Measurements from ENCODE around the gene TMPRSS7. TPM values are rescaled to one million over a fixed set of nuclear protein-coding genes. Genes with fewer than 3 reads are reported as not detected.

Gene TMPRSS7, protein sequence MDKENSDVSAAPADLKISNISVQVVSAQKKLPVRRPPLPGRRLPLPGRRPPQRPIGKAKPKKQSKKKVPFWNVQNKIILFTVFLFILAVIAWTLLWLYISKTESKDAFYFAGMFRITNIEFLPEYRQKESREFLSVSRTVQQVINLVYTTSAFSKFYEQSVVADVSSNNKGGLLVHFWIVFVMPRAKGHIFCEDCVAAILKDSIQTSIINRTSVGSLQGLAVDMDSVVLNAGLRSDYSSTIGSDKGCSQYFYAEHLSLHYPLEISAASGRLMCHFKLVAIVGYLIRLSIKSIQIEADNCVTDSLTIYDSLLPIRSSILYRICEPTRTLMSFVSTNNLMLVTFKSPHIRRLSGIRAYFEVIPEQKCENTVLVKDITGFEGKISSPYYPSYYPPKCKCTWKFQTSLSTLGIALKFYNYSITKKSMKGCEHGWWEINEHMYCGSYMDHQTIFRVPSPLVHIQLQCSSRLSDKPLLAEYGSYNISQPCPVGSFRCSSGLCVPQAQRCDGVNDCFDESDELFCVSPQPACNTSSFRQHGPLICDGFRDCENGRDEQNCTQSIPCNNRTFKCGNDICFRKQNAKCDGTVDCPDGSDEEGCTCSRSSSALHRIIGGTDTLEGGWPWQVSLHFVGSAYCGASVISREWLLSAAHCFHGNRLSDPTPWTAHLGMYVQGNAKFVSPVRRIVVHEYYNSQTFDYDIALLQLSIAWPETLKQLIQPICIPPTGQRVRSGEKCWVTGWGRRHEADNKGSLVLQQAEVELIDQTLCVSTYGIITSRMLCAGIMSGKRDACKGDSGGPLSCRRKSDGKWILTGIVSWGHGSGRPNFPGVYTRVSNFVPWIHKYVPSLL
- not detected for total RNA-seq
- long read RNA-seq = 0 reads

DNA sequence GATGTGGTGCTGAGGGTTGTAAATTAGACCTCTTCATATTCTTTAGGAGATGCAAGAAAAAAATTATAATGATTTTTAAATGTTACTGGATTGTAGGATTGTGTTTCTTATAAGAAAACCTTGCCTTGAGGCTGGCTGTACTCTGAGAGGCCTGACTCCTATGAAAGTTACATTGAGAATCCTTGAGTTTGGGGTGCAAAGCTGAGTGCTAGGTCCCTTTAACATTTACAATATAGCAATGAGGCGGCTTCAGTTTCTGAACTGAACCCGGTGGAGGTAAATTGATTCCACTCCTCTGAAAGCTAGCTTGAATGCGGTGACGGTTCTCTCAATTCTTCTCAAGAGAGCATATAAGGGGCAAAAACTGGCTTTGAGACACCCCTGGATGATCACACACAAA, at the start of gene TMPRSS7:
Gene TMPRSS7, plus strand, starts transcription at position 301 of the 400 bp plus-strand sequence. CDS start 110 bp downstream, outside the sequence.
- no peak for DNase-seq (ENCODE audit: low spot score)
- intact Hi-C loops (cut with DNase I) = no loop called here

DNA sequence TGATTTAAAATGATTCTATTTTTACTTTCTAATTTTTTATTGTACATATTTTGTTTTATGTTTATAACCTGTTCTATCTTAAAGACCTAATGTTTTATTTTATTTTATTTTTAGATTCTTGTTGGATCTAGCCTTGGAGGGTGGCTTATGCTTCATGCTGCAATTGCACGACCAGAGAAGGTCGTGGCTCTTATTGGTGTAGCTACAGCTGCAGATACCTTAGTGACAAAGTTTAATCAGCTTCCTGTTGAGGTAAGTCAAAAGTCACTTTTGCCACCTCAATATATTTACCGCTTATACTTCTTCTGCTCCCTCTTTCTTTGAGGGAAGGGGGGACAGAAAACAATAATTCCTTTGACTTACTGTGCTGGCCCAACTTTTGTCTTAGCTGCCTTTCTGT, 47.7 kb upstream of the TMPRSS7 start:
- intact Hi-C loops (cut with DNase I) = no loop called here
- no peak for DNase-seq (ENCODE audit: low spot score)

DNA sequence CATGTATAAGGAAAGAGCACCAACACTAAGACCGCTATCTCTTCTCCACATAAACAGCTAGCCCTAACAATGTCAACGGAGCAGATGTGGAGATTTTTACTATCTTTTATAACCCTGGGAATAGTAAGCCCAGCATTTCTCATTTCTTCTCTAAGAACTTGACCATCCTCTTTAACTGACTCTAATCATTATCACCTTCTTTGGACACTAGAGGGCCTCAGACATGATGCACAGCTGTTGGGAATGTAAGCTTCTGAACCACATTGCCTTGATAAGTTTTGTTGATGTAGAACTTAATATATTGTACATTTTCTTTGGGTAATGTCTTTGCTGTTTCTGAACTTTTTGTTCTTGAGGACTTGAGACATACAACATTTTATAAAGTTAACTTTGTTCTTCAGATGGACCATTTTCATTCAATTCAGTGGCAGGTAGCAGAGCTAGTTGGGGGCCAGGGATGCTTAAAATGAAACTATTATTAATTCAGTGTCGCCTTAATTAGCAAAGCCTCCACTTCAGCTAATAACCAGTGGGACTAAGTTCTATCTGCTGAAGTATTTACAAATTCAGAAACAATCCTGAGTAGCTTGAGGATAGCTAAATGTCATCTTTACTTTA, 45.4 kb upstream of the TMPRSS7 start:
- no peak for DNase-seq (ENCODE audit: low spot score)
- intact Hi-C loops (cut with DNase I) = loop anchor here (2.0 kb wide), 2 partner anchors 24 to 56 kb away; no protein-coding TSS in a partner anchor

DNA sequence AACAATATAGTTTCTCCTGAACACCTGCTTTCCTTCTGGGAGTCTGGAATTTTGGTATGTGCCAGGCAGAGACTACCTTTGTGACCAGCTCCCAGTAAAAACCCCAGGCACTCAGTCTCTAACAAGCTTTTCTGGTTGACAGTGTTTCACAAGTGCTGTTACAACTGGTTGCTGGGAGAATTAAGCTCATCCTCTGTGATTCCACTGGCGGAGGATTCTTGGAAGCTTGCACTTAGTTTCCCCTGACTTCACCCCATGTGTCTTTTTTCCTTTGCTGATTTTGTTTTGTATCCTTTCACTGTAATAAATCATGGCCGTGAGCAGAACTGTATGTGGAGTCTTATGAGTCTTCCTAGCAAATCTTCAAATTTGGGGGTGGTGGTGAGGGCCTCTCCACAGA, 41.5 kb upstream of the TMPRSS7 start:
- no peak for DNase-seq (ENCODE audit: low spot score)
- intact Hi-C loops (cut with DNase I) = no loop called here

DNA sequence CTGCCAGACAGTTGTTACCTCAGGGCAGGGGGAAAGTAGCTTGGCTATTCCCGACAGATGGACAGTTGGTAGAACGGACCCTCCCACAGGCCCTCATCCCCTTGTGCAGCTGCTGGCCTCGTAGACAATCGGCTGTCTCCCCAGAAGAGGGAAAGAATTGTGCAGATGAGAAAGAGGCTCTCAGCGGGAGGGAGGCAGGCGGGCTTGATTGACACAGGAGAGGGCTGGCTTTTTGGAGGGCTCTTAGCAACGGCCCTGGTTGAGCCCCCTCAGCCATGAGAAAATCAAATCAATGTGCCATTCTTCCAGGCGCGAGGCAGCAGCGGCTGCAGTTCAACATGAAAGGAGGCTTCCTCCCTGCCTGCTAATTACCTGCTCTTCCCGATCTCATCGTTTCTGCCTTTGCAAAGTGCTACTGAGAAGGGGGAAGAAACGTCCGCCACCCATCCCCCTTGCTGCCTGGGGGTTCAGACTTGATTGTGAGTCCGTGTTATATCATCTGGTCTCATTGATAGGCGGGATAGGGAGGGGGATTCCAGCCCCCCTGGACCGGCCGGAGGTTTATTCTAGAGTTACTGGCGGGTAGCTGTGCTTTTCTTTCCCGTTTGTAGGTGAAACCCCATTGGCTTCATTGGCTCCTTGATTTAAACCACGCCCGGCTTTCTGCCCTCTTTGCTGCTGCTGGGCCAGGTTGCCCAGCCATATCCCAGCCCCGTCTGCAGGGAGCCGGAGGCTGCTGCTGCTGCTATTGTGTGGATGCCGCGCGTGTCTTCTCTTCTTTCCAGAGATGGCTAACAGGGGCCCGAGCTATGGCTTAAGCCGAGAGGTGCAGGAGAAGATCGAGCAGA, 35.7 kb upstream of the TMPRSS7 start, which contains the start of gene TAGLN3:
Gene TAGLN3, plus strand, starts transcription at position 287 of the 848 bp plus-strand sequence. Its CDS starts 501 bp downstream, at position 788.
- no peak for DNase-seq (ENCODE audit: low spot score)
- intact Hi-C loops (cut with DNase I) = no loop called here

DNA sequence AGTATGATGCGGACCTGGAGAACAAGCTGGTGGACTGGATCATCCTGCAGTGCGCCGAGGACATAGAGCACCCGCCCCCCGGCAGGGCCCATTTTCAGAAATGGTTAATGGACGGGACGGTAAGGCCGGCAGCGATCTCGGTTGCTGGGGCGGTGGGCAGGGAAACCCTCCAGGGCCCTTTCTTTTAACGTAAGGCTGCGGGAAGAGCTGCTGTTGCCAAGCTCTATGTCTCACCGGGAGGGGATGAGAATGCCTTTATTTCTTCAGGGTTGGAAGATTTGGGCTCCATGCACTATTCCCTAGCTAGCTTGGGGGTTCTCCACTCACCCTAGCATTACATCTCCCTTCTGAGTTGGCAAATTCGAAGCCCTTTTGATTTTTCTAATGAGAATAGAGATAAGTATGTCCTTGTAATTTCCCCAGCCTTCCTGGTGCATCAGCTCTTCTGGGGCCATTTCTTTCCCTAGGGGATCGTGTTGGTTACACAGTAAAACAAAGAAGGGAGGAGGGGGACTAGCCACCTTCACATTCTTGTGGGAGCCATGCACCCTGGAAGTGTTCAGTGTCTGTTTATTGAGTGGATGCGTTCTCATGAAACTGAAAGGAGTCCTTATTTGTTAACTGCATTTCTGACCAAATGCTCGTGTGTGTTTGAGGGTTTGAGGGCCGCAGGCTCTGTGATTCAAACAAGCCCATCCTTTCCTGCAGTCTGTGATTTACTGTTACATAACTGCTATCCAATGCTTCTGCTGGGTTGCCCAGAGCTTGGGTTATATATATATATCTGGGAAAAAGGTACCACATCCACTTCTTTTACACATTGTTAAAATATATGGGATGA, 34.8 kb upstream of the TMPRSS7 start:
- no peak for DNase-seq (ENCODE audit: low spot score)
- intact Hi-C loops (cut with DNase I) = no loop called here

DNA sequence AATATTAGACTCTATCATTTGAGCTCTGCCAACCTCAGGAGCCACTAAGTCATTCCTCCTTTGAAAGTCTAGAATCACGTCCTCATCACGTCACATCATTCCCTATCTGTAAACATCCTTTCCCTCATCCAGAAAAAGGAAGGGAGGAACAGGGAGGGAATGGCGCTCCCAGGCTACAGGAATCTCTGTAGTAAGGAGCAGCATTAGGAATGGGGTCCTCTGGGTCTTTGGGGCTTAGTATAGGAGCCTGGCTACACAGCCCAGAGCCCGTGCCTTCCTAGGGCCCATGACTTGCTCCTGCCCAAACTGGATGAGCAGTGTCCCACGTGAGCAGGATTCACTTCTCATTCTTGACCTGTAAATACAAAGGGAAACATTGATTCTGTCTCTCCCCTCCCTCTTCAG, 34.2 kb upstream of the TMPRSS7 start:
- DNase-seq (ENCODE audit: low spot score) = no peak
- intact Hi-C loops (cut with DNase I) = no loop called here

DNA sequence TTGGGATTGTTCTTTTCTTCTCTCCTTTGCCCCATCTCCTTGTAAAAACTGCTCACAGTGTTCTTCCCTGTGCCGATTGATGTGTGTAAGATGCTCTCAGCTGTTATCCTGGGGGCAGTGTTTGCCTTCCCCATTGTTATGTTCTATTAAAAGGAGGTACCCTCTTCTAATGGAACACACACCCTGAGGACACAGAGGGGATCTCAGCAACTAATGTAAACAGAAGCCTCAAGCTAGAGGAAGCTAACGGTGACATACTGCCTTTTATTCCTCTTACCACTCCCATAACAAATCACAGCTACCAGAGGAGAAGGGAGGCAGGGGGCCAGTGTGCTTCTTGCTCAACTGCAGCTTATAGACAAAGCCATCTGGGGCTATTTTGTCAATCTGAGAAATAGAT, 33.6 kb upstream of the TMPRSS7 start:
- intact Hi-C loops (cut with DNase I) = no loop called here
- no peak for DNase-seq (ENCODE audit: low spot score)

DNA sequence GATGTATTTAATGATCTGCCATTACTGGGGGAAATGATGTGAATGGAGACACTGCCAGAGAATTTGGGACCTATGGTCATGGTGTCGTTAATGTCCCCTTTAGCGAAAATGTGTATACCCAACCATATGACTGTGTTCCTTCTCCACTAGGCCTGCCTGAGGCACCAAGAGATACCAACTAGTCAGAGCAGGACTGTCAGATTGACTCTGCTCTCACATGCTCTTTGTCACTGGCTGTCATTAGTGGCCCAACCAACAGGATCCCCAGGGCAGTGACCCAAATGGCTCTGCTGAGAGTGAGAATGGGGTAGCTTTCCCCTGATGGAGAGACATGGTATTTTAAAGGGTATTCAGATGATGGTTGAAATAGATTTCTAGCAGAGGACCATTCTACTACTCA, 33.0 kb upstream of the TMPRSS7 start:
- no peak for DNase-seq (ENCODE audit: low spot score)
- intact Hi-C loops (cut with DNase I) = no loop called here

DNA sequence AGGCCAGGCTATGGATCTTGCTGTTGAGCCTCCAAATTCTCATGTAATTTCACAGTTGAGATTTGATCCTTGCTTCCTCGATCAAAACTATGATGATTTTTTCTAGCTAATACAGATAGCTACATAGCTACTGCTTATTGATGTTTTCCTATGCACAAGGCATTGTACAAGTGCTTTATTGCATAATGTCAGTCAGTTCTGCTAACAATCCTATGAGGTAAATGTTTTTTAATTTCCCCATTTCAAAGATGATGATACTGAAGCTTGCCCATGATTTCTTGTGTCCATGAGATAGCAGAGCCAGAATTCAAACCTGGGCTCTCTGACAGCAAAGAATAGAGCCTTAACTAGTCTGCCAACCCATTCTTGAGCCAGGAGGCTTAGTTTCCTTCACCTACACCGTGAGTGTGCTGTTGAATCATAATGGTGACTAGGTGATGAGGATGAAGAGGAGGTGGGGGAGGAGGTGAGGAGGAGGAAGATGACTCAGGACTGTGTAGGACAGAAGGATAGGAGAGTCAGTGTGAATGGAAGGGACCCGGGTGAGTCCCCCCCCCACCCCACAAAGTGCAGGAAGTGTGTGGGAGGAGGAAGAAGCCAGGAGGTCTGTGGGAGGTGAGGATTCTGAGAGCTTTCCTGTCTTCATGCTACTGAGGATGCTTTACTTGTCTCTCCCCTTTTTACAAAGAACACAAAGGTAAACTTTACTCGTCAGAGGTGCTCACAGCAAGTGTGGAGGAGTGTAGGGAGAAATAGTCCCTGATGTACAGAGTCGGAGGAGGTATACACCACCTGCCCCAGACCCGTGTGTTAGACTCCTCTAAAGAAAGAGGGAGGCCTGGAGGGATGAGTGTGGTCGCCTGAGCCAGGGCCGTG, 32.2 kb upstream of the TMPRSS7 start:
- DNase-seq (ENCODE audit: low spot score) = no peak
- intact Hi-C loops (cut with DNase I) = no loop called here

DNA sequence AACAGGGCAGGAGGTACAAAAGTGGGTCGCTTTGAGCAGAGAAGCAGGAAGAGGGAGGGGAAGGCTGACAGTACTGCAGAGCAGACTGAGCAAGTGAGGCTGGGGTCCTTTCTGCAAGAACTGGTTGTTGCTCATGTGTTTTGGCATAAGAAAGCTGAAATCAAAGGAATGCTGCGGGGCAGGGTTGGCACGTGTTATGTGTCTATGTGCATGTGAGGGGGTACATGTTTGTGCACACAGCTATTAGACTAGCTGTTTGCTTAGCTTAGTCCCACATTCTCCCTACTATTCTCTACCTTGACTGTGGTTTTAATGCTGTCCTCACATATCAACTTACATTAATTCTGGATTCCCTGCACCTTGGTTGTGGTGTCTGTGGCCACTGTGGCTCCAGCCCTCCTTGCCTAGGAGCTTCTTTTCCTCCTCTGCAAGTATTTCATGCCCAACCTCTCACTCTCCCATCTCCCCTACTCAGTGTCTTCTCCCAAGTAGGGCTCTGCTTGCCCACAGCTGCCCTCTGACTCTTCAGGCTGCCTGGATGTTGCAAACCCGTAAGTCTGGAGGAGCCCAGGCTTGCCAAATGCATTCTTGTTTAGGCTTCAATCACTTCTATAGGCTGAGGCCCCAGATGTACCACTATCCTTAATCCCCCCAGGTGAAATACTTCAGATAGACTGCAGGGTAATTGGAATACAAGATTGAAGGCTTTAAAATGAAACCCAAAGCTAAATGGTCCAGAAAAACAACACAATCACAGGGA, 31.0 kb upstream of the TMPRSS7 start:
- intact Hi-C loops (cut with DNase I) = no loop called here
- no peak for DNase-seq (ENCODE audit: low spot score)

DNA sequence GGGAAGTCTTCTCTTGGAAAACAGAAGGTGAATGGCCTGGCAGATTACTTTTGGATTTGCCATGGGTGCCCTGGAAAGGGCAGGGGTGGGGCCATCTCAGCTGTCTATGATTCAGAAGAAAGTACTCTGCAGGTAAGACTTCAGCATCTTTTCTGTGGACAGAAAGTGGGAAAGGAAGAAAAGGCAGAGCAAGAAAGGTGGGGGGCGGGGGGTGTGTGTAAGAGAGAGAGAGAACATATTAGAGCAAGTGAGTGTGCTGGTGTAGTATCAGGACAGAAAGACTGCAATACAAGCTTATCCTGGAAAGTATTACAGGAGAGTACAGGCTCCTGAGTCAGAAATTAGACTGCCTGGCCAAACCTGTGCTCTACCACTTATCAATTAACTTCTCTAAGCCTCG, 30.3 kb upstream of the TMPRSS7 start:
- intact Hi-C loops (cut with DNase I) = no loop called here
- no peak for DNase-seq (ENCODE audit: low spot score)

DNA sequence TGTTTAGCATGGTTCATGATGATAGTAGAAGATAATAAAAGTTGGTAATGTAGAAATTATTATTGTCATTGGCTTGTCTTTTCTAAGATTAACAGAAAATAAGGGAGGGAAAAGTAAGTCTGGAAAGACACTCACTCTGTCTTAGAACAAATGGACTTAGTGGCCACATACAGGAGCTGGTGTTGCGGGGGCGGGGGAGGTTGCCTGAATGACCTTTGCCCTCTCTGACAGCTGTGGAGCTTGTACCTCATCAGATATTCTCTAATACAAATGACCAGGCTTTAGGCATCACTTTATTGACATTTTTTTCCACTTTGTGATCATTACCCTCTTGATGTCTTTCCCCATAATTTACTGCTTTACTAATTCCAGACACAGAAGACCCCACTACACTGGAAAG, 29.9 kb upstream of the TMPRSS7 start:
- no peak for DNase-seq (ENCODE audit: low spot score)
- intact Hi-C loops (cut with DNase I) = no loop called here

DNA sequence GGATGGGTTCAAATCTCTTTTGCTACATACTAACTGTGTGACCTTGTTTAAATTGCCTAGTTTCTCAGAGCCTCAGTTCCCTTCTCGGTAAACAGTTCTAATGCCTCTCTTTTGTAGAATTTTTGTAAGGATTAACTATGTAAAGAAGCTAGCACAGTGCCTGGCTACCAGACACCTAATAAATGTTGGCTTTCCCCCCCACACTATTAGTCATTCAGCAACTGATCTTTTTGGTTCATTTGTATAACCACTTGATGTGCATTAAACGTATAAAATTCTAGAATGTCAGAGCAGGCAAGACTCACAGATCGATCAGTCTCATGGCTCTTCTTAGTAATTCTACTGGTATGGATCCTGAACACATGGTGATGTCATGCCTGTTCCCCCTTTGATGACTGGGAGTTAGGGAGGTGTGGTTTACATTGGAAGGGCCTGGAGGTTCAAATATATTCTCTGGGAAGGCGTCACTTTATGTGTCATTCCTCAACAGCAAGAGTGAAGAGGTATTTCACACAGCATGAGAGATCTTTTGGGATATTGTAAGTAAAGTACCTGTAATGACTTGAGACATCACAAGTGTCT, 29.4 kb upstream of the TMPRSS7 start:
- DNase-seq (ENCODE audit: low spot score) = no peak
- intact Hi-C loops (cut with DNase I) = no loop called here

DNA sequence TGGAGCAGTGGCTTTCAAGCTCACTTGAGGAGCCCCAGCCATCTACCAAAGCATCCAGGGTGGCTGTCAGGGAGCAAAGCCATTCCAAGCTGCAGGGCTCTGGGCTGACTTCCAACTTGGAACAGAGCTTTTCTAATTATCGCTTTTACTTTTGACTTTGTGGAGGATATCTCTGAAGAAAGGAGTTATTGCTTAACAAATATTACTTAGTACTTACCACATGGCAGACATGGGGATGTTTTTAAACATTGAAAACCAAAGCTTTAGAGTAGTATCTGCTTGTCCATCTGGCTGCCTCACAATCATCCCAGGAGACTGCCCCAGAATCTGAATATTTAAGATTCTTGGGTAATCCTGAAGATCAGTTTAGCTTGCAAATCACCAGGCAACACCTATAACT, 26.9 kb upstream of the TMPRSS7 start:
- DNase-seq (ENCODE audit: low spot score) = no peak
- intact Hi-C loops (cut with DNase I) = no loop called here

DNA sequence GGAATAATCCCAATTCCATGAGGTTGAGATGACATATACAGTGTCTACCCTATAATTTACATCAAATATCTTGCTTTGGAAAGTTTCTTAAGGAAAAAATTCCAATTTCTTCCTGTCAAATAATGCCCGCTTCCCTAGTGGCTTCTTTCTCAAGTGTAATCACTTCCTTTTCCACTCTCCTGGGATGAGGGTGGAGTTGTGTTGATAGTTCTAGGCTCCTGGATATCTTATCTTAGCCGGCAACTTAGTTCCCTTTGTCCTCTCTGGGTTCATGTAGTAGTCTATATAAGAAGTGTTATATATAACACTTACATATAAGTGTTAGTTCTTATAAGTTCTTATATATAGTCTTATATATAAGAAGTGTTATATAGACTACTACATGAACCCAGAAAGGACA, 24.9 kb upstream of the TMPRSS7 start:
- DNase-seq (ENCODE audit: low spot score) = no peak
- intact Hi-C loops (cut with DNase I) = no loop called here

DNA sequence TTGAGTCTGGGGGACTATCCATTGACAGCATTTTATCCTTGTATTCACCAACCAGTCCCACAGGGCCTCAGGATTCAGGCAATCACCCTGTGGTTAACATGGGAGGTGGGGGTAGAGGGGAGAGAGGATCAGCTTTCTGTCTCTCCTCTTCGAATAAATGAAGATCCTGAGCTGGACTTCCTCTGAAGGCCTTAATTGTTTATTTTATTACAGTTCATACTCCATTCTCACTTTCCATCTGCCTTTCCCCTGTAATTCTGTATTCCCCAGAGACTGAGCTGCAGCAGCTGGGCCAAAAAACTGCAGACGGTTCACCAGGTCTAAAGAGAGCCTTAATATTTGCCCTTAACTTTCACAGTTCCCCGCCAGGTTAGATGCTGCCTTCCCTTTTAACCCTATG, 23.9 kb upstream of the TMPRSS7 start:
- intact Hi-C loops (cut with DNase I) = no loop called here
- no peak for DNase-seq (ENCODE audit: low spot score)

Measured in cardiac septum (tissue), 1 donor.